Thyroid gland (tissue), 4 donors: ENCODE data around the gene DAND5.

Source experiments
- CTCF ChIP-seq, 6 experiments: fragments of 200-600 bp in 3 of 6; fragments of 450-650 bp in 3 of 6; sonication (generic) in 3 of 6; IDR thresholded peaks; one replicate each; pipeline ENCODE4 v1.5.1; 2016 to 2019; ENCODE audit warnings: antibody characterized with exemption in 6 of 6, mild to moderate bottlenecking in 2 of 6, inconsistent platforms in 1 of 6, moderate library complexity in 1 of 6
- POLR2A ChIP-seq, 2 donors: fragments of 450-650 bp; IDR thresholded peaks; one replicate each; pipeline ENCODE4 v1.6.1; 2017; ENCODE audit warnings: antibody characterized with exemption in 2 of 2, mild to moderate bottlenecking in 2 of 2, moderate library complexity in 1 of 2

- no peak for TF ChIP-seq POLR2A (IDR thresholded peaks at IDR 0.05)
- no peak for TF ChIP-seq CTCF (IDR thresholded peaks at IDR 0.05)
Observed at GRCh38 chr19:12936582-12936981, 32.8 kb upstream of the DAND5 start.
